OCI-LY1 (cell line): Measurements from ENCODE around the gene ABCB9.

Experiments used
- H2AFZ ChIP-seq: fragments of 200-600 bp; sonication (generic), shearing (Covaris generic); 2 replicates; pipeline ENCODE4 v1.6.0; 2014; ENCODE audit warnings: antibody characterized with exemption, mild to moderate bottlenecking, low read length
- H3F3A ChIP-seq: fragments of 200-600 bp; sonication (generic), shearing (Covaris generic); 2 replicates; pipeline ENCODE4 v1.6.0; 2014; ENCODE audit warnings: mild to moderate bottlenecking, antibody characterized with exemption, low read length, moderate library complexity; ENCODE audit not compliant: insufficient read depth
- H3K27ac ChIP-seq: fragments of 200-600 bp; sonication (generic); 2 replicates; pipeline ENCODE4 v1.5.1; 2014; ENCODE audit warnings: low read length, mixed run types, mild to moderate bottlenecking, low read depth; ENCODE audit not compliant: poor library complexity, severe bottlenecking
- H3K27me3 ChIP-seq: fragments of 200-600 bp; sonication (generic); 2 replicates; pipeline ENCODE4 v1.6.0; 2014; ENCODE audit warnings: antibody characterized with exemption, mild to moderate bottlenecking, low read length, moderate library complexity; ENCODE audit not compliant: insufficient read depth
- H3K36me3 ChIP-seq: fragments of 200-600 bp; sonication (generic); 2 replicates; pipeline ENCODE4 v1.6.1; 2014; ENCODE audit warnings: mild to moderate bottlenecking, antibody characterized with exemption, low read length, moderate library complexity, mixed read lengths; ENCODE audit not compliant: insufficient read depth
- H3K4me1 ChIP-seq: fragments of 200-600 bp; sonication (generic); 2 replicates; pipeline ENCODE4 v1.5.1; 2014; ENCODE audit warnings: mild to moderate bottlenecking, low read length, moderate library complexity; ENCODE audit not compliant: insufficient read depth, severe bottlenecking
- H3K4me2 ChIP-seq: fragments of 200-600 bp; sonication (generic), shearing (Covaris generic); 2 replicates; pipeline ENCODE4 v1.6.1; 2014; ENCODE audit warnings: low read length
- H3K4me3 ChIP-seq: fragments of 200-600 bp; sonication (generic); 2 replicates; pipeline ENCODE4 v1.5.1; 2014; ENCODE audit warnings: low read length, low read depth, mild to moderate bottlenecking, mixed read lengths; ENCODE audit not compliant: poor library complexity, severe bottlenecking
- H3K79me2 ChIP-seq: fragments of 200-600 bp; shearing (Covaris generic); 2 replicates; pipeline ENCODE4 v1.6.1; 2016; ENCODE audit warnings: mixed run types, low read length, mixed read lengths; ENCODE audit not compliant: insufficient read depth
- H3K9ac ChIP-seq: fragments of 200-600 bp; sonication (generic), shearing (Covaris generic); 2 replicates; pipeline ENCODE4 v1.6.1; 2014; ENCODE audit warnings: mild to moderate bottlenecking, low read length, mixed read lengths
- H3K9me2 ChIP-seq: fragments of 200-600 bp; sonication (generic), shearing (Covaris generic); 2 replicates; pipeline ENCODE4 v1.6.1; 2014; ENCODE audit warnings: low read depth, mild to moderate bottlenecking, low read length, mixed read lengths
- H3K9me3 ChIP-seq: fragments of 200-600 bp; shearing (Covaris generic); 2 replicates; pipeline ENCODE4 v1.6.1; 2014; ENCODE audit warnings: low read length, mixed read lengths
- H4K20me1 ChIP-seq: fragments of 200-600 bp; sonication (generic), shearing (Covaris generic); 2 replicates; pipeline ENCODE4 v1.6.0; 2016; ENCODE audit warnings: mild to moderate bottlenecking, low read length; ENCODE audit not compliant: insufficient read depth
- EZH2 ChIP-seq: fragments of 200-600 bp; sonication (generic), shearing (Covaris generic); IDR thresholded peaks from 2 replicates; pipeline ENCODE4 v1.8.0; 2017; ENCODE audit warnings: borderline replicate concordance, mixed run types, mild to moderate bottlenecking, antibody characterized with exemption, low read length, moderate library complexity, mixed read lengths
- TF ChIP-seq, protein P1 (sequence below): fragments of 200-600 bp; sonication (generic), shearing (Covaris generic); IDR thresholded peaks from 2 replicates; pipeline ENCODE4 v1.5.1; 2017; ENCODE audit warnings: mild to moderate bottlenecking, antibody characterized with exemption, low read length, moderate library complexity, mixed read lengths

The ABCB9 gene

DNA sequence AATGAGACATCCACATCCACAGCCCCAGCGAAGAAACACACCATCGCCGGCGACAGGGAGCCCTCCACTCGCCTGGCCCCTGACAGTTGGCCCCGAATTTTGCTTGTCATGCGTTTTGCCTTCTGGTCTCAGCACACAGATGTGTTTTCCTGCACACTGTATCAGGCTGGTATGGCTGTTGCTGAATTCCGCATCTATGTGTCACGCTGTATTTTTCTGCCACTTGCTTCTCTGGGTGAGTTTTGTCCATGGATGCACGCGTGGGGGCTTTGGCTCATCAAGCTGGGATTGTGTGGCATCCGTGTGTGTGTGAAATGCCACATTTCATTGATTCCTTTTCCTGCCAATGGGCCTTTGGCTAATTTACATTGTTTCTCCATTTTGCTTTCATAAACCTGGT is 40.7 kb upstream of the ABCB9 start:
- no peak overlapping the region for H3K27ac ChIP-seq
- H3K79me2 ChIP-seq: no peaks in the 10 kb centered on the region
- no peak overlapping the region for H2AFZ ChIP-seq
- peaks cover 79% of the 10 kb centered on the region for H3K36me3 ChIP-seq
- no peak overlapping the region for H3K4me2 ChIP-seq
- H3K9me2 ChIP-seq: no peaks in the 10 kb centered on the region
- no peaks in the 10 kb centered on the region for H4K20me1 ChIP-seq
- no peak overlapping the region for H3K9ac ChIP-seq
- no peak overlapping the region for H3K4me3 ChIP-seq
- no peaks in the 10 kb centered on the region for H3K4me1 ChIP-seq
- no peak for TF ChIP-seq EZH2
- TF ChIP-seq, protein P1, sequence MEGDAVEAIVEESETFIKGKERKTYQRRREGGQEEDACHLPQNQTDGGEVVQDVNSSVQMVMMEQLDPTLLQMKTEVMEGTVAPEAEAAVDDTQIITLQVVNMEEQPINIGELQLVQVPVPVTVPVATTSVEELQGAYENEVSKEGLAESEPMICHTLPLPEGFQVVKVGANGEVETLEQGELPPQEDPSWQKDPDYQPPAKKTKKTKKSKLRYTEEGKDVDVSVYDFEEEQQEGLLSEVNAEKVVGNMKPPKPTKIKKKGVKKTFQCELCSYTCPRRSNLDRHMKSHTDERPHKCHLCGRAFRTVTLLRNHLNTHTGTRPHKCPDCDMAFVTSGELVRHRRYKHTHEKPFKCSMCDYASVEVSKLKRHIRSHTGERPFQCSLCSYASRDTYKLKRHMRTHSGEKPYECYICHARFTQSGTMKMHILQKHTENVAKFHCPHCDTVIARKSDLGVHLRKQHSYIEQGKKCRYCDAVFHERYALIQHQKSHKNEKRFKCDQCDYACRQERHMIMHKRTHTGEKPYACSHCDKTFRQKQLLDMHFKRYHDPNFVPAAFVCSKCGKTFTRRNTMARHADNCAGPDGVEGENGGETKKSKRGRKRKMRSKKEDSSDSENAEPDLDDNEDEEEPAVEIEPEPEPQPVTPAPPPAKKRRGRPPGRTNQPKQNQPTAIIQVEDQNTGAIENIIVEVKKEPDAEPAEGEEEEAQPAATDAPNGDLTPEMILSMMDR: no peak
- no peaks in the 10 kb centered on the region for H3K27me3 ChIP-seq
- no peaks in the 10 kb centered on the region for H3F3A ChIP-seq
- no peaks in the 10 kb centered on the region for H3K9me3 ChIP-seq

DNA sequence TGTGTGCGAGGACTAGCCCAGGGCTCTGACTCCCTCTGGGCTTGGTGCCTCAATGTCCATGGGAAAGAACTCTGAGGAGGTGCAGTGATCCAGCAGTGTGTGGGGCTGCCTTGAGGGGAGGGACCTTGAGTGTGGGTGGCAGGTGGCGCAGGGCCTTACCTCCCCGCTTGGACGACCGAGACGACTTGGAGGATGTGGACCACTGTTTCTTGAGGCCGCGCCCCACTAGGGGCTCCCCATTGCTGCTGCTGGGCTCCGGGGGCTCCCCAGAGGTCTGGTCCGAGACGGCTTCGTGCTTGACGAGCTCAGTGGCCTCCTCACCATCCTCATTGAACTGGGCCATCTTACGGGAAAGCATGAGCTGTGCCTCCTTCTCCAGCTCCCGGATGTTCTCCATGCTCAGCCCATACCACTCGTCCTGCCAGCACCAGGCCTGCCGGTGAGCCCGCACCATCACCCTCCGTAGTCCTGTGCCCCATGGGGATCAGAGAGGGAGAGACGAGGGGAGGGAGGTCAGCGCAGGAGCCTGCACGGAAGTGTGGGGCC is 38.9 kb upstream of the ABCB9 start:
- Histone ChIP-seq H3K36me3 (peaks cover 81% of the 10 kb centered on the region), H3K79me2 (no peaks in the 10 kb centered on the region), H2AFZ (no peak overlapping the region), H3K27me3 (no peaks in the 10 kb centered on the region), H3K4me2 (no peak overlapping the region), H3K4me3 (no peak overlapping the region), H3K27ac (no peak overlapping the region), H3F3A (no peaks in the 10 kb centered on the region), H3K9me3 (no peaks in the 10 kb centered on the region), H3K9me2 (no peaks in the 10 kb centered on the region), H3K4me1 (no peaks in the 10 kb centered on the region), H4K20me1 (no peaks in the 10 kb centered on the region), H3K9ac (no peak overlapping the region)
- TF ChIP-seq EZH2: no peak
- TF ChIP-seq, protein P1: no peak

DNA sequence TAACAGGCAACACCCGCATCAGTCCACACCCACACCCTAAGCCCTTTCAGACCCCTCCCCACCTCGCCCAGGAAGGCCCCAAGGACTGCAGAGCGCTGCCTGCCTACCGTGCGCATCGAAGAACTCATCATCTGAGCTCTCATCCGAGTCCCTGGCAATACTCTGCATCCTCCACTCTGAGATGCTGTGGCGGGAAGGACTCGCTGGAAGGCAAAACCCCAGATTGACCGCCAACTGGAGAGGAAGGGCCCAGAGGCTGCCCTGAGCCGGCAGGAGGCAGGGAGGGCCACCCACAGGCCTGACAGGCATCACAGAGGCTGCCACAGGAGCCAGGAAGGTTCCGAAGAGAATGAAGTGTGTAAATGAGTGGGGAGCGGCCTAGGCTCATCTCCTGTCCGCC is 38.0 kb upstream of the ABCB9 start:
- H4K20me1 ChIP-seq: no peaks in the 10 kb centered on the region
- no peak for TF ChIP-seq EZH2
- TF ChIP-seq, protein P1: no peak

More for the DNA sequence above, 38.0 kb upstream of the ABCB9 start:
- Histone ChIP-seq H3K9ac (no peak overlapping the region), H3K79me2 (no peaks in the 10 kb centered on the region), H2AFZ (no peak overlapping the region), H3K9me2 (no peaks in the 10 kb centered on the region), H3K4me3 (no peak overlapping the region), H3K36me3 (peaks cover 81% of the 10 kb centered on the region), H3K27ac (no peak overlapping the region), H3K9me3 (no peaks in the 10 kb centered on the region), H3K4me2 (no peak overlapping the region), H3K4me1 (no peaks in the 10 kb centered on the region), H3K27me3 (no peaks in the 10 kb centered on the region), H3F3A (no peaks in the 10 kb centered on the region)
